IMR-90 (cell line): Measurements from ENCODE around the gene ENDOU.

ENCODE experiments used
- BHLHE40 ChIP-seq: fragments of 150-350 bp; IDR thresholded peaks from 2 replicates; pipeline ENCODE4 v1.6.1; 2016; ENCODE audit warnings: mild to moderate bottlenecking, low read depth, low read length
- CEBPB ChIP-seq: IDR thresholded peaks from 2 replicates; pipeline ENCODE4 v1.6.1; 2012; ENCODE audit warnings: low read depth, low read length, improper control_type of control experiment
- CTCF ChIP-seq: conservative IDR thresholded peaks from 2 replicates; pipeline ENCODE4 v1.5.1; 2012; ENCODE audit warnings: mild to moderate bottlenecking, low read depth, low read length, improper control_type of control experiment
- FOS ChIP-seq: fragments of 150-350 bp; IDR thresholded peaks from 2 replicates; pipeline ENCODE4 v1.6.1; 2016; ENCODE audit warnings: low read depth, low read length
- MAFK ChIP-seq: IDR thresholded peaks from 2 replicates; pipeline ENCODE4 v1.6.1; 2012; ENCODE audit warnings: low read depth, low read length, improper control_type of control experiment
- POLR2A ChIP-seq: IDR thresholded peaks from 2 replicates; pipeline ENCODE4 v1.6.1; 2012; ENCODE audit warnings: mild to moderate bottlenecking, low read depth, low read length
- RAD21 ChIP-seq: IDR thresholded peaks from 2 replicates; pipeline ENCODE4 v1.6.1; 2012; ENCODE audit warnings: low read length, improper control_type of control experiment
- RCOR1 ChIP-seq: IDR thresholded peaks from 2 replicates; pipeline ENCODE4 v1.6.1; 2012; ENCODE audit warnings: mild to moderate bottlenecking, low read length, improper control_type of control experiment; ENCODE audit not compliant: insufficient replicate concordance
- RFX5 ChIP-seq: IDR thresholded peaks from 2 replicates; pipeline ENCODE4 v1.8.0; 2012; ENCODE audit warnings: low read depth, mild to moderate bottlenecking, low read length, moderate library complexity
- TF ChIP-seq, protein P1 (sequence below): fragments of 150-350 bp; IDR thresholded peaks from 2 replicates; pipeline ENCODE4 v1.6.1; 2017; ENCODE audit warnings: mild to moderate bottlenecking, antibody characterized with exemption, low read length, low read depth

DNA sequence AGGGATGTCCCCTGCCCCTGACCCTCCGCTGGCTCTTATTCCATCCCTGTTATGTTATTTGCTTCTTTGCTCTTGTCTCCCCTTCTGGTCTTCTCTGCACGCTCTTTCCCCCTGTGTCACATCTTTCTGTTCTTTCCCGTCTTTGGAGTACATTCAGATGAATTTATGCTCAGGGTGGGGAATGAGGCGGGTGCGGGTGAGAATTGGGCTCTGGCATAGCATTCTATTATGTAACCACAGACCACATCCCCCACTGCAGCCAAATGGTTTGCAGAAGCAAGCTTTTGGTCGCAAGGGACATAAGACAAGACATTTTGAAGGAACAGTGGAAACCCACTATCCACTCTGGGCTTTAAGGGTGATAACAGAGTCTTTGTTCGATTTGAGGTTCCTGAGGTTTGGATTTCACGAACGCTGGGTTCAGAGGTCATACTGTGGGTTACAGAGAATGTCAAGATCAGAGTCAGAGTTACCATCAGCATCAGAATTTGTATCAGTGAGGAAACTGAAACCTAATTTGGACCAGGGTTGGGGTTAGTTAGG, 3.8 kb downstream of the ENDOU start:
- no peak for TF ChIP-seq CTCF
- TF ChIP-seq MAFK, result no peak
- TF ChIP-seq RCOR1, result no peak
- TF ChIP-seq RAD21, result no peak
- no peak for TF ChIP-seq FOS
- TF ChIP-seq, protein P1, sequence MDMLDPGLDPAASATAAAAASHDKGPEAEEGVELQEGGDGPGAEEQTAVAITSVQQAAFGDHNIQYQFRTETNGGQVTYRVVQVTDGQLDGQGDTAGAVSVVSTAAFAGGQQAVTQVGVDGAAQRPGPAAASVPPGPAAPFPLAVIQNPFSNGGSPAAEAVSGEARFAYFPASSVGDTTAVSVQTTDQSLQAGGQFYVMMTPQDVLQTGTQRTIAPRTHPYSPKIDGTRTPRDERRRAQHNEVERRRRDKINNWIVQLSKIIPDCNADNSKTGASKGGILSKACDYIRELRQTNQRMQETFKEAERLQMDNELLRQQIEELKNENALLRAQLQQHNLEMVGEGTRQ, result no peak
- TF ChIP-seq POLR2A, result no peak
- TF ChIP-seq CEBPB, result no peak
- TF ChIP-seq BHLHE40, result no peak
- TF ChIP-seq RFX5, result no peak
